GM19463 (cell line): ENCODE measurements around the gene ISG15.
A peak's percentile ranks its signal among the peaks of the same experiment; 100 is the strongest.

Experiments used
- ATAC-seq: cut with Tn5 transposase; IDR thresholded peaks from one replicate; pipeline ENCODE4 v1.9.1; 2021; ENCODE audit warnings: mild to moderate bottlenecking, moderate library complexity; ENCODE audit not compliant: unreplicated experiment

ISG15 gene

DNA sequence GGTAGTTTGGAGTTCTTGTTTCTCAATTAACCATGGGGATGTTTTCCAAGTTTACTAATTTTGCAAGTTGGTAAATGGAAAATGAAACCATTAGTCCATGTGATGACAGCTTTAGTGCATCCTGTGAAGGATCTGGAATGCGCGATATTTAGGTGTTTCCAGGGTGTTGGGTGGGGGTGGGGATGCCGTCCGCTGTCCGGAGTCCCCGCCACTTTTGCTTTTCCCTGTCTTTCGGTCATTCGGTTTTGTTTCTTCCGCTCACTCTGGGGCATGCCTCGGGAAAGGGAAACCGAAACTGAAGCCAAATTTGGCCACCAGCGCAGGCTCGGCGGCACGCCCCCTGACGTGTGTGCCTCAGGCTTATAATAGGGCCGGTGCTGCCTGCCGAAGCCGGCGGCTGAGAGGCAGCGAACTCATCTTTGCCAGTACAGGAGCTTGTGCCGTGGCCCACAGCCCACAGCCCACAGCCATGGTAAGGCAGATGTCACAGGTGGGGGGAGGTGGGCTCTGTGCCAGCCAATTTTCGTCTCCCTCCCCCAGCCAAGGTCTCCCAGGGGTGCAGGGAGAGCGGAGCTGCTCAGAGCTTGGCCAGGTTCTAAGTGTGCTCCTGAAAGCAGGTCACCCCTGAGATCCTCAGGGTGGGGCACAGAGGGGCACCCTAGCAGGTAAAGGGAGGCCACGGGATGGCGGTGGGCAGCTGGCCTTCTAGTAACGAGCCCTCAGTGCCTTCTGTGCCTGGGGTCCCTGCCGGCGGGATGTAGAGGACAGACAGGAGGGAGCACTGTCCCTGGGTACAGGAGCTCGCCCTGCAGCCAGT lies at the start of gene ISG15:
Gene ISG15 (plus strand): TSS at position 393 of the 817 bp plus-strand sequence. CDS start 77 bp downstream, at position 470.
- peak; percentile 86 for ATAC-seq

DNA sequence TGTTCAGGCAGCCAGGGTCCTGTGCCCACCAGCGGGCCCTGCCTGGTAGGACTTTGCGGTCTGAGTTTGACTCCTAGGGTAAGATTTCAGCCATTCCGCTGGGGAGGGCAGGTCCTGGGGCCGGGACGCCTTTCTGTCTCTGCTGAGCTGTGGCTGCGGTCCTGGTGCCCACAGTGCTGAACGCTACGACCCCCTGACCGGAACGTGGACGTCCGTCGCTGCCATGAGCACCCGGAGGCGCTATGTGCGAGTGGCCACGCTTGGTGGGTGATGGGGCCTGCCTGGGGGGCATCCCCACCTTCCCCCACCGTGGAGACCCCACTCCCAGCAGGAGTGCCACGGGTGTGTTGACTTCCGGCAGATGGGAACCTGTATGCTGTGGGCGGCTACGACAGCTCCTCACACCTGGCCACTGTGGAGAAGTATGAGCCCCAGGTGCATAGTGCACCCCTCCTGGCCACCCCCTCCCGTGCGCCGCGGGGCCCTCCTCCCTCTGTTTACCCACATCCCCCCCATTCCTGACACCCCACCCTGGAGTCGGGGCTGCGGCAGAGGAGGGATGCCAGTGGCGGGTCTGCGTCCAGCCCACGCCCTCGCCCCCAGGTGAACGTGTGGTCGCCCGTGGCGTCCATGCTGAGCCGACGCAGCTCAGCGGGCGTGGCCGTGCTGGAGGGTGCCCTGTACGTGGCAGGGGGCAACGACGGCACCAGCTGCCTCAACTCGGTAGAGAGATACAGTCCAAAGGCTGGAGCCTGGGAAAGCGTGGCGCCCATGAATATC lies 49.4 kb upstream of the ISG15 start:
- no peak for ATAC-seq

DNA sequence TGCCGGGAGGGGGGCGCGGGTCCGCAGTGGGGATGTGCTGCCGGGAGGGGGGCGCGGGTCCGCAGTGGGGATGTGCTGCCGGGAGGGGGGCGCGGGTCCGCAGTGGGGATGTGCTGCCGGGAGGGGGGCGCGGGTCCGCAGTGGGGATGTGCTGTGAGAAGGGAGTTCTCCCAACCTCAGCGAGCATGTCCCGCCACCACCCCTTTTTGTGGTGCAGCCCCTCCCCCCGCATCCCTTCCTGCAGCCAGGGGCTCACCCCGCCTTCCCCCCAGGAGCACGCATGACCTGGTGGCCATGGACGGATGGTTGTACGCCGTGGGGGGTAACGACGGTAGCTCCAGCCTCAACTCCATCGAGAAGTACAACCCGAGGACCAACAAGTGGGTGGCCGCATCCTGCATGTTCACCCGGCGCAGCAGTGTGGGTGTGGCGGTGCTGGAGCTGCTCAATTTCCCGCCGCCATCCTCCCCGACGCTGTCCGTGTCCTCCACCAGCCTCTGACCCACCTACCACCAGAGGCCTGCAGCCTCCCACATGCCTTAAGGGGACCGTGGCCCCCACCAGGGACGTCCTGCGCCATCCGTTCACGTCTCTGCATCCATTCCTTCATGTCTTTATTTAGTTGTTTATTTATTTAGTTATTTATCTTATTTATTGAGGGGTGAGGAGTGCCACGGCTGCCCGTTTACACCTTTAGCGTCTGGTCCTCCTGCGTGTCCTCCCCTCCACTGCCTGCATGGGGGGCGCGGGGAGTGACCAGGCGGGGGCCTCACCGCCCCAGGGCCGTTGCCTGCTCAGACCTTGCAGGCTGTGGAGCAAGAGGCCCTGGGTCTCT lies 48.4 kb upstream of the ISG15 start:
- ATAC-seq: no peak

DNA sequence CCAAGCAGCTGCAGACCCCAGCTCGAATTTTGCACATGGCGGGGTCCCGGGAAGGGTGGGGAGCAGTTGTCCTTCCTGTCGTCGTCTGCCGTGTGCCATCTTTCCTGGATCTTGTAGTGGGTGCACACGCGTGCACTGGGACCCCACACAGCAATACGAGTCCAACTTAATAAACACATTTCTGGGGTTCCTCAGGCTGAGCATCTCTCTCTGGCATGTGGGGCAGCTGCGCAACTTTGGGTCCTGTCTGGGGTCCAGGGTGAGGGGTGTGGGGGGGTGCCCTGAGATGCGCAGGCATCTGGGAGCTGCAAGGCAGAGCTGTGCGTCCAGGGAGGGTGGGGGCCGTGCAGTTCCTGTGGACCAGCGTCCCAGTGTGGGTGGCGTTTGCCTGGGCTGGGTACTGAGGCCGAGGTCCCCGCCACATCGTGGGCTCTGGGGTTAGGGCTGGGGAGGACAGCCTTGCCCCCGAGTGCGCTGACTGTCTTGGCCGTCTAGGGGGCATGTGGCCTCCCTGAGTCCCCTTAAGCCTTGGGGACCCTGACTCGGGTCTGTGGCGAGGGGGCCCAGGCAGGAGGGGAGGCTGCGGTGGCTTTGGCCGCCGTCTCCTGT lies 47.7 kb upstream of the ISG15 start:
- ATAC-seq: no peak

DNA sequence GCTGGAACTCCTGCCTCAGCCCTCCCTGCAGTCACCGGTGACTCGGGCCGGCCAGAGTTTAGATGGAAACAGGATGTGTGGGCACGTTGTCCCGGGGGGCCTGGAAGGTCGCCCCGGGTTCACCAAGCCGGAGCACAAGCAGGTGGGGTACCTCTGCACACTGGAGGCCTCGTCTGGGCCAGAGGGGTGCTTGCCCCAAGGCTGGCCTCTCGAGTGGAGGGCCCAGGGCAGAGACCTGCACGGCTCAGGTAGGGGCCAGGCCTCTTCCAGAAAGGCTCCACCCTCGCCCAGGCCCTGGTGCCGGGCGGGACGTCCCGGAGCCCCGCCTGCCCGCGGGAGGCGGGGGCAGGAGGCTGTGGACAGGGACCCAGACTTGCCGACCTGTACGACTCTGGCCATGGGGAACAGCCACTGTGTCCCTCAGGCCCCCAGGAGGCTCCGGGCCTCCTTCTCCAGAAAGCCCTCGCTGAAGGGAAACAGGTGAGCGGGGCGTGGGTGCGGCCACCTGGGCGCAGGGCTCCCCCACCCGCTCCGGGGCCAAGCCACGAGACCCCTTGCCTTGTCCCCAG lies 47.1 kb upstream of the ISG15 start, which contains the start of gene PLEKHN1:
Gene PLEKHN1 (plus strand): TSS at position 348 of the 569 bp plus-strand sequence. CDS start 50 bp downstream, at position 398.
- ATAC-seq: peak; percentile 27

DNA sequence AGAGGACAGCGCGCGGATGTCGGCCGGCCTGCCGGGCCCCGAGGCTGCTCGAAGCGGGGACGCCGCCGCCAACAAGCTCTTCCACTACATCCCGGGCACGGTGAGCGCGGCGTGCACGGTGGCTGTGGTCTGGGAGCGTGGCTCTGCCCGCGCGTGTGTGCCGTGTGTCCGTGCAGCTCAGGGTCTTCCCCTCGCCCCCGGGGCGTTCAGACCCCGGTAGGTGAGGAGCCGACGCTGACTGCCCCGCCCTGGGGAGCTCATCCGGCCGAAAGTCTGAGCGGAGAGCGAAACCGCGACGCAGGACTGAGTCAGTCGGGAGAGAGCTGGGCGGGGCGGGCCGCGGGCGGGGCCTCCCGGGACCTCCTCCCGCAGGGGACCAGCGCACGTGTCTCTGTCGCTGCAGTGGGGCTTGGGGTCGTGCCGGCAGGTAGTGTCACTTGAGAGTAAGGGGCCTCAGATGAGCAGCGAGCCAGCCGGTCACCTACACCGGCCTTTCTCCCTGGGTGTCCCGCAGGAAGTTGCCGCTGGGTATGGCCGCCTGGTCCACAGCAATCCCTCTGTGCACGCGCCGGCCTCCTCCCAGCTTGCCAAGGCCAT lies 46.5 kb upstream of the ISG15 start:
- peak; percentile 81 for ATAC-seq

DNA sequence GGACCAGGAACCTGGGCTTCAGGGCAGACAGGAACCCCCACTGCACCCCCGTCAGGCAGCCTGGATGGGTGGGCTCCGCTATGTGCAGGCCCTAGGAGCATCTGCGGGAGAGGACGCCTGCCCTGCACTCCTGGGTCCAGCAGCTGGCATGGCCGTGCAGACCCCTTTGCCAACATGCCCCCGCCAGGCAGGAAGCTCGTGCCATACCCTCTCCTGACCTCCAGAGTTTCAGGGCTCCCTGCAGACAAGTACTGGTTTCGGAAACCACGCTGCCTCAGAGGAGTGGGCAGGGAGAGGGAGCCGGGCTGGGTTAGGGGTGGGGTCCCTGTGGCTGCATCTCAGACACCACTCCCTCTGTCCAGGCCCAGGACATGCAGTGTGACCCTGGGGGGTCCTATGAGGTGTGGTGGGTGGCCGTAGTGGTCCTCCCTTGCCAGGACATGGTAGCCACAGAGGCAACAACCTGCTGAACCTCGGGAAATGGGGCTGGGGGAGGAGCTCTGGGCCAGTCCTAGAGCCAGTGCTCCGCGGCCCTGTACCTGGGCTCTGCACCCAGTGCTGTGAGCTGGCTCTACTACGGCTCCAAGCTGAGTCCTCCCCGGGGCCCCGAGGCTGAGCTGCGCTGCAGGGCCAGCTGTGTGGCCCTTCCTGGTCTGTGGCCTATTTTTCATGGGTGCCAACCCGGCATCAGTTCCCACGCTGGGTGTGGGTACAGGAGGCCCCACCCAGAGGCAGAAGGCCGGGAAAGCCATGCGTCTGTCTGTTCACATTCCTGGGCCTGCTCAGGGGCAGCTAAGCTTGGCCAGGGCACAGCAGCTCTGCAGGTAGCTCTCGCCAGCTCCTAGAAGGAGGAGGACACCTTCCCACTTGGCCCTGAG lies 45.6 kb upstream of the ISG15 start:
- ATAC-seq: no peak

DNA sequence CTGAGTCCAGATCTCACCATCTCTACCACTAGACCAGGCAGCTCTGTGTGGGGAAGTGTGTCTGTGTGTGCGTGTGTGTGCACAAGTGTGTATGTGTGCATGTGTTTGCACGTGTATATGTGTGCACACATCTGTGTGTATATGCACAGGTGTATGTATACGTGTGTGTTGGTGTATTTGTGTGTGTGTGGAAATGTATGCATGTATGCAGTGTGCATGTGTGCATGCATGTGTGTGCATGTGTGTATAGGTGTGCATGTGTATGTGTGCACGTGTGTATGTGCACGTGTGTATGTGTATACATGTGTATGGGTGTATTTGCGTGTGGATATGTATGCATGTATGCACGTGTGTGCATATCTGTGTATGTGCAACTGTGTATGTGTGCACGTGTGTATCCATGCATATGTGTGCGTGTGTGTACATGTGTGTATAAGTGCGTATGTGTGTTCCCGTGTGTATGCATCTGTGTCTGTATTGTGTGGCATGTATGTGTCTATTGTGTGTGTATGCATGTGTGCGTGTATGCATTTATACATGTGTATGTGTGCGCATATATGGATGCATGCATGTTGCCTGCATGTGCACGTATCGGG lies 43.9 kb upstream of the ISG15 start:
- ATAC-seq: no peak

DNA sequence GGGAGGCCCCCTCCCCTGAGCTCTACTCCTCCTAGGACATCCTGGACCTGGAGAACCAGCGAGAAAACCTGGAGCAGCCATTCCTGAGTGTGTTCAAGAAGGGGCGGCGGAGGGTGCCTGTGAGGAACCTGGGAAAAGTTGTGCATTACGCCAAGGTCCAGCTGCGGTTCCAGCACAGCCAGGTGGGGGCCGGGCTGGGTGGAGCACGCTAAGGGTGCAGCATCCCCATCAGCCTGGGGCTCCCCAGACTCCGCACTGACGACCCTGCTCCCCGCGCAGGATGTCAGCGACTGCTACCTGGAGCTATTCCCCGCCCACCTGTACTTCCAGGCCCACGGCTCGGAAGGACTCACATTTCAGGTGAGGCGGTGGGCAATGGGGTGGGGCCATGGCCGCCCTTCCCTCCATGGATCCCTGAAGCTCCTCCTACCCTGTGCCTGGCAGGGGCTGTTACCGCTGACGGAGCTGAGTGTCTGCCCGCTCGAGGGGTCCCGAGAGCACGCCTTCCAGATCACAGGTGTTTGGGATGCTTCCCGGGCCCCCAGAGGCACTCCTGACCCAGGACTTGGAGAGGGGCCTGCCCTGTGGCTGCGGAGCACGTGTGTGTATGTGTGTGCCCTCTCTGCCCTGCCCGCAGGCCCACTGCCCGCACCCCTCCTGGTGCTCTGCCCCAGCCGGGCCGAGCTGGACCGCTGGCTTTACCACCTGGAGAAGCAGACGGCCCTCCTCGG lies 42.9 kb upstream of the ISG15 start:
- no peak for ATAC-seq

DNA sequence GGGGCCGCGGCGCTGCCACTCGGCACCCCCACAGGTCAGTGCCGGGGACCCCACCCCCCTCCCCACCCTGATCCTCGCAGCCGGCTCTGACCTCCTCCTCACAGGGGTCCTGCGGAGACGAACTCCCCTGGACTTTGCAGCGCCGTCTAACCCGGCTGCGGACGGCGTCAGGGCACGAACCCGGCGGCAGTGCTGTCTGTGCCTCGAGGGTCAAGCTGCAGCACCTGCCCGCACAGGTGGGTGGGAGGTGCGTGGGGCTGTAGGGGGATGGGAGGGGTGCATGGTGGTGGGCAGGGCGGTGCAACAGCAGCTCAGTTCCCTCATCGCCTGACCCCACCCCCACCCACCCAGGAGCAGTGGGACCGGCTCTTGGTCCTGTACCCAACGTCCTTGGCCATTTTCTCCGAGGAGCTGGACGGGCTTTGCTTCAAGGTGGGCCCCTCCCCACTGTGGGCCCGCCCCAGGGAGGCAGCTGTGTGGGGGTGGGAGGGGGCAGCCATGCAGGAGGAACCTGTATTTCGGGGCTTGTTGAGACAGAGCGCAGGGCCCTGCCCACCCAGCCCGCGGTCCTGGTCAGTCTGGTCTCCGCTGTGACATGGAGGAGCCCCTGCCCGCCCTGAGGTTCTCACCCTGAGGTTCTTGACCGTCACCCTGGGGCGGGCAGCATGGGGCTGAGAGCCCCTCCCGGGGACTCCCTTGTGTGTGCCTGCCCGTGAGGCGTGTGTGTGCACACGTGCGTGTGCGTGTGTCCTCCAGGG lies 42.1 kb upstream of the ISG15 start:
- no peak for ATAC-seq

DNA sequence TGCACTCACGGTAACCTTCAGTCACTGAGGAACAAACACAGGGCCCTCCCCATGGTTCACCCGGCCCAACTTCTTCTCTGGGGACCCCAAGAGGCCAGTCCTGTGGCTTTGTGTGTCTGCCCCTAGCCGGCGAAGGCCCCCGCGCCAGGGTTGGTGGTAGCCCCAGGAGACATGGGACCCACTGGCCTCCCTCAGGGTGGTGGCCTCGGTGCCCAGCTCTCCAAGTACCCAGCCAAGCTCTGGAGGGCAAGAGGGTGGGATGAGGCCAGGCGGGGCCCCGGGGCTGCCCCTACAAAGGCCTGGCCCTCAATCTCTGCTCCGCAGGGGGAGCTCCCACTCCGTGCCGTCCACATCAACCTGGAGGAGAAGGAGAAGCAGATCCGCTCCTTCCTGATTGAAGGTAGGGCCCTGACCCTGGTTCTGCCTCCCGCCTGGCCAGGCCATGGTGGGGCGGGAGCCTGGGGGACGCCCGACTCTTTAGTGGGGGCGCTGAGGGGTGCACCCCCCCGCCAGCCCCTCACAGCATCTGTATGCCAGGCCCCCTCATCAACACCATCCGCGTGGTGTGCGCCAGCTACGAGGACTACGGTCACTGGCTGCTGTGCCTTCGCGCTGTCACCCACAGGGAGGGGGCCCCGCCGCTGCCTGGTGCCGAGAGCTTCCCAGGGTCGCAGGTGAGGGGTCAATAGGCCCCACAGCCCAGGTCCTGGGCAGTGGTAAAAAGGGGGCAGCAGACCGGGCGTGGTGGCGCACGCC lies 41.4 kb upstream of the ISG15 start:
- ATAC-seq: no peak

DNA sequence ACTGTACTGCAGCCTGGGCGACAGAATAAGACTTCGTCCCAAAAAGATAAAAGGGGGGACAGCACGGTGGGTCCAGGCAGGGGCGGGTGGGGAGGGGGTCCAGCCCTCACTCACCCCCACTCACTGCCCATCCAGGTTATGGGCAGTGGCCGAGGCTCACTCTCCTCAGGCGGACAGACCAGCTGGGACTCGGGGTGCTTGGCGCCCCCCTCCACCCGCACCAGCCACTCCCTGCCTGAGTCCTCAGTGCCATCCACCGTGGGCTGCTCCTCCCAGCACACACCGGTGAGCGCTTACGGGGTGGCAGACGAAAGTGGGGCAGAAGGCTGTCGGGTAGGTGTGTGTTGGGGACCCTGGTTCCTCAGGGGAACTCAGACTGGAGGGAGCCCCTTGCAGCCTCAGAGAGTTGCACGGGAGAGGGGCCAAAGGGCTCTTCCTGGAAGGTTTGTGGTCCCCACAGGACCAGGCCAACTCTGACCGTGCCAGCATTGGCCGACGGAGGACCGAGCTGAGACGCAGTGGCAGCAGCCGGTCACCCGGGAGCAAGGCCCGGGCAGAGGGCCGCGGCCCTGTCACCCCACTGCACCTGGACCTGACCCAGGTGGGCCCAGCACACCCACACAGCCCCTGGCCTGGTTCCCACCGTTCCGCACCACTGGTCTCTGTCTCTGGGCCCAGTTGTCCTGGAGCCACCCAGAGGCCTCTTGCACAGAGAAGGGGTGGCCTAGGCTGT lies 40.4 kb upstream of the ISG15 start:
- ATAC-seq: no peak

DNA sequence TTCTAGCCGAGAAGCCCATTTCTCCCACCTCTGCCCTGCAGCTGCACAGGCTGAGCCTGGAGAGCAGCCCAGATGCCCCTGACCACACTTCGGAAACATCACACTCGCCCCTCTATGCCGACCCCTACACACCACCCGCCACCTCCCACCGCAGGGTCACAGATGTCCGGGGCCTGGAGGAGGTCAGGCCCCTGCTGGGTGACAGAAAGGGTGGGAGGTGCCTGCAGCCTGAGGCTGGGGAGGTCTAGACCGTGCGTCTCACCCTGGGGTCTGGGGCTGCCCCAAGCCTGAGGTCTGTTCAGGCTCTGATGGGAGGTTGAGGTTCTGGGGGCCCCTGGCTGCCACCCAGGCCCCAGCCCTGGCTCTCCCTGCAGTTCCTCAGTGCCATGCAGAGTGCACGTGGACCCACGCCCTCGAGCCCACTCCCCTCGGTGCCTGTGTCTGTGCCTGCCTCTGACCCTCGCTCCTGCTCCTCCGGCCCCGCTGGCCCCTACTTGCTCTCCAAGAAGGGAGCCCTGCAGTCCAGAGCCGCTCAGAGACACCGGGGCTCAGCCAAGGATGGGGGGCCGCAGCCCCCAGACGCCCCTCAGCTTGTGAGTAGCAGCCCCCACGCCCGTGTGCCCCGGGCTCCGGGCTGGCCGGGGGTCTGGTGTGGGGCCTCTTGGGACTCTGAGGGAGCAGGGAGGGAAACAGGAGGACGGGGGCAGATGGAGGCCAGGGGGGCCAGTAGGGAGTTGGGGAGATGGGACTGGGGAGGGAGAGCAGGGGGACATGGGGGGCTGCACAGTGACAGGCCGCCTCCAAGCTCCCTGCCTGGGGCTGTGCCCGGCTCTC lies 39.6 kb upstream of the ISG15 start:
- ATAC-seq: no peak

DNA sequence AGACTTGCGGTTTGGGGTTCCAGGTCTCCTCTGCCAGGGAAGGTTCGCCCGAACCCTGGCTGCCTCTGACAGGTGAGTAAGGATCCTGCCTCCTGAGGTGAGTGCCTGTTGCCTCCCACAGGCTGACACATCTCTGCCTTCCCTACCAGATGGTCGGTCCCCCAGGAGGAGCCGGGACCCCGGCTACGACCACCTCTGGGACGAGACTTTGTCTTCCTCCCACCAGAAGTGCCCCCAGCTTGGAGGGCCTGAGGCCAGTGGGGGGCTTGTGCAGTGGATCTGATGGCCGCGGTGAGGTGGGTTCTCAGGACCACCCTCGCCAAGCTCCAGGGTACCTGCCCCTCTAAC lies 39.0 kb upstream of the ISG15 start:
- ATAC-seq: no peak

DNA sequence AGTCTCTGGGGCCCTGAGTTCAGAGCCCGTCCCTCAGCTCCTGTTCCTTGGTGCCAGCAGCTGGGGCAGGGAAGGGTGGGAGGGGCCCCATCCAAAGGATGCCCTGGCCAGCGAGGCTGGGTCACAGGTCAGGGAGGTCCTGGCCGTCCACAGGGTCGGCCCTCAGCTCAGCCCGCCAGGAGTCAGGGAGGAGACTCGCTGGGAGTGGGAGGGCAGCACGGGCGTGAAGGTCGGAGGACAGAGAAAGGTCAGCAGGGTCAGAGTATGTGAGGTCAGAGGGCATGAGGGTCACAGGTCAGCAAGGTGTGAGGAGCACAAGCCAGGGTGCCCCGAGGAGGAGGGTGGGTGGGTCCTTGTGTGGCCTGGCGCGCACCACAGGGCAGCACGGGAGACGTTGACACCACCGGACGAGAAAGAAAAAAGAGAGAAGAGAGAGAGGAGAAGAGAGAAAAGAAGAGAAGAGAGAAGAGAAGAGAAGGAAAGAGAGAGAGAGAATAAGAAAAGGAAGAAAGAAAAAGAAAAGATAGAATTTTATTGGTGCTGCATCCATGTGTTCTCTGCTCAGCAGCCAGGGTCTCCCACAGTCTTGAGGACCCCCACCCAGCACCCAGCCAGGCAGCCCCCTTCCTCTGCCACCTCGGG lies 38.5 kb upstream of the ISG15 start:
- ATAC-seq: no peak
